Measurements from ENCODE around the gene CFAP90.

DNA sequence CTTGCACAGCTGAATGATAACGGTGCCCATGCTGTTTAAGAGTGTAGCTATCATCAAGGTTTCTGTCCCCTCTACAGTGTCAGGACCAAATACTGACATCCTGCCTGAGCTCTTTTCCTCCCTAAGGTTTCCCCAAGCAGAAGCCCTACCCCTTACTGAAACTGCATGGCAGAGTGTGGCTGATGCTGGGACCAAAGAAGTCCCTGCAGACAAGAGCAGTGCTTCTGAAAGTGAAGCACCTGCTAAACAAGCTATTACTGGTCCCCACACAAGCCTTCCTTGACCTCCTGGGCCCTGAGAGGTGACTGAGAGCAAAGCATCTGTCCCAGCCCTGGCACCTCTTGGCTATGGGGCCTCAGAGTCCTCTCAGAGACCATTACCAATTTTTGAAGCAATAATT lies 56.1 kb downstream of the CFAP90 start:
- TF ChIP-seq, protein P1, sequence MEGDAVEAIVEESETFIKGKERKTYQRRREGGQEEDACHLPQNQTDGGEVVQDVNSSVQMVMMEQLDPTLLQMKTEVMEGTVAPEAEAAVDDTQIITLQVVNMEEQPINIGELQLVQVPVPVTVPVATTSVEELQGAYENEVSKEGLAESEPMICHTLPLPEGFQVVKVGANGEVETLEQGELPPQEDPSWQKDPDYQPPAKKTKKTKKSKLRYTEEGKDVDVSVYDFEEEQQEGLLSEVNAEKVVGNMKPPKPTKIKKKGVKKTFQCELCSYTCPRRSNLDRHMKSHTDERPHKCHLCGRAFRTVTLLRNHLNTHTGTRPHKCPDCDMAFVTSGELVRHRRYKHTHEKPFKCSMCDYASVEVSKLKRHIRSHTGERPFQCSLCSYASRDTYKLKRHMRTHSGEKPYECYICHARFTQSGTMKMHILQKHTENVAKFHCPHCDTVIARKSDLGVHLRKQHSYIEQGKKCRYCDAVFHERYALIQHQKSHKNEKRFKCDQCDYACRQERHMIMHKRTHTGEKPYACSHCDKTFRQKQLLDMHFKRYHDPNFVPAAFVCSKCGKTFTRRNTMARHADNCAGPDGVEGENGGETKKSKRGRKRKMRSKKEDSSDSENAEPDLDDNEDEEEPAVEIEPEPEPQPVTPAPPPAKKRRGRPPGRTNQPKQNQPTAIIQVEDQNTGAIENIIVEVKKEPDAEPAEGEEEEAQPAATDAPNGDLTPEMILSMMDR (IDR thresholded peaks at IDR 0.05): no peak
- TF ChIP-seq, protein P2, sequence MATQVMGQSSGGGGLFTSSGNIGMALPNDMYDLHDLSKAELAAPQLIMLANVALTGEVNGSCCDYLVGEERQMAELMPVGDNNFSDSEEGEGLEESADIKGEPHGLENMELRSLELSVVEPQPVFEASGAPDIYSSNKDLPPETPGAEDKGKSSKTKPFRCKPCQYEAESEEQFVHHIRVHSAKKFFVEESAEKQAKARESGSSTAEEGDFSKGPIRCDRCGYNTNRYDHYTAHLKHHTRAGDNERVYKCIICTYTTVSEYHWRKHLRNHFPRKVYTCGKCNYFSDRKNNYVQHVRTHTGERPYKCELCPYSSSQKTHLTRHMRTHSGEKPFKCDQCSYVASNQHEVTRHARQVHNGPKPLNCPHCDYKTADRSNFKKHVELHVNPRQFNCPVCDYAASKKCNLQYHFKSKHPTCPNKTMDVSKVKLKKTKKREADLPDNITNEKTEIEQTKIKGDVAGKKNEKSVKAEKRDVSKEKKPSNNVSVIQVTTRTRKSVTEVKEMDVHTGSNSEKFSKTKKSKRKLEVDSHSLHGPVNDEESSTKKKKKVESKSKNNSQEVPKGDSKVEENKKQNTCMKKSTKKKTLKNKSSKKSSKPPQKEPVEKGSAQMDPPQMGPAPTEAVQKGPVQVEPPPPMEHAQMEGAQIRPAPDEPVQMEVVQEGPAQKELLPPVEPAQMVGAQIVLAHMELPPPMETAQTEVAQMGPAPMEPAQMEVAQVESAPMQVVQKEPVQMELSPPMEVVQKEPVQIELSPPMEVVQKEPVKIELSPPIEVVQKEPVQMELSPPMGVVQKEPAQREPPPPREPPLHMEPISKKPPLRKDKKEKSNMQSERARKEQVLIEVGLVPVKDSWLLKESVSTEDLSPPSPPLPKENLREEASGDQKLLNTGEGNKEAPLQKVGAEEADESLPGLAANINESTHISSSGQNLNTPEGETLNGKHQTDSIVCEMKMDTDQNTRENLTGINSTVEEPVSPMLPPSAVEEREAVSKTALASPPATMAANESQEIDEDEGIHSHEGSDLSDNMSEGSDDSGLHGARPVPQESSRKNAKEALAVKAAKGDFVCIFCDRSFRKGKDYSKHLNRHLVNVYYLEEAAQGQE (IDR thresholded peaks at IDR 0.05; ENCODE audit: insufficient read depth in 1 of 2, low read depth in 2 of 2, low read length in 1 of 2): no peak
- TF ChIP-seq SIN3A (IDR thresholded peaks at IDR 0.05; ENCODE audit: borderline replicate concordance, insufficient read depth, low read depth, low read length) (no peak), POLR2AphosphoS5 (IDR thresholded peaks at IDR 0.05; ENCODE audit: low read depth, low read length) (no peak), TCF7L2 (IDR thresholded peaks at IDR 0.05; ENCODE audit: low read depth, low read length) (no peak)
